GM08714 (cell line): Measurements from ENCODE around the gene STING1.
A peak's percentile ranks its signal among the peaks of the same experiment; 100 is the strongest.
"Not testable (repeated sequence)": the region's sequence is repeated elsewhere in the genome, so short reads cannot be mapped to it uniquely, and the experiment has no call there.

ENCODE experiments used
- H3K4me3 ChIP-seq: fragments of 200-500 bp; sonication (Bioruptor generic); 2 replicates; pipeline ENCODE4 v1.5.1; 2014; ENCODE audit warnings: mild to moderate bottlenecking, low read length, inconsistent platforms
- ZNF274 ChIP-seq: IDR thresholded peaks from 2 replicates; pipeline ENCODE4 v1.6.1; 2012; ENCODE audit warnings: mild to moderate bottlenecking, low read depth, low read length

The STING1 gene

DNA sequence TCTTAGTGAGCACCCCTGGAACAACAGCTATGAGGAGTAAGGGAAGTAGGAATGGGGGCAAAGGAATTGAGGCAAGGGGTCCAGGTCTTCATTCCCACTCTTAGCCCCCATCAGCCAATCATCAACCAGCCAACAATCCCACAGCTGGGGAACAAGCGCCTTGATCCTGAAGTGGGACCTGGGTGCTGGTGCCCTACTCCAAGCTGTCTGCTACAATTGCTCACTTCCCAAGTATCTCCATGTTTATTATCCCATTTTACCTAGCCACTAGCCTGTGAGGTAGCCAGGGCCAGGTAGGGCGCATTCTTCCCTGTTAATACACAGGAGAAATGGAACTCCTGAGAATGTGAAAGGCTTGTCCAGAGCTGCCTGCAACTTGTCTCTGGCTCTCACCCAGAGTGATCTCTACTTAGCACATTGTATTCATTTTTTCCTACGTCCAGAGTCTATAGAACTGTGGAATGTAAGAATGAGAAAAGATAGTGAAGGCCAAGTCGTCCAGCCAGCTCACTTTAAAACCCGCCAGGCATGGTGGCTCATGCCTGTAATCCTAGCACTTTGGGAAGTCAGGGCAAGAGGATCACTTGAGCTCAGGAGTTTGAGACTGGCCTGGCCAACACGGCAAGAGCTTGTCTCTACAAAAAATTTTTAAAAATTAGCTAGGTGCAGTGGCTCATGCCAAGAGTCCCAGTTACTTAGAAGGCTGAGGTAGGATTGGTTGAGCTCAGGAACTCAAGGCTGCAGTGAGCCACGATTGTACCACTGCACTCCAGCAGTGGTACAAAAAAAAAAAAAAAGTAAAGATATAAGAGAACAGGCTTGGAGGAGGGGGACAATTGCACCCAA is 37.0 kb downstream of the STING1 start:
- no peak for TF ChIP-seq ZNF274

DNA sequence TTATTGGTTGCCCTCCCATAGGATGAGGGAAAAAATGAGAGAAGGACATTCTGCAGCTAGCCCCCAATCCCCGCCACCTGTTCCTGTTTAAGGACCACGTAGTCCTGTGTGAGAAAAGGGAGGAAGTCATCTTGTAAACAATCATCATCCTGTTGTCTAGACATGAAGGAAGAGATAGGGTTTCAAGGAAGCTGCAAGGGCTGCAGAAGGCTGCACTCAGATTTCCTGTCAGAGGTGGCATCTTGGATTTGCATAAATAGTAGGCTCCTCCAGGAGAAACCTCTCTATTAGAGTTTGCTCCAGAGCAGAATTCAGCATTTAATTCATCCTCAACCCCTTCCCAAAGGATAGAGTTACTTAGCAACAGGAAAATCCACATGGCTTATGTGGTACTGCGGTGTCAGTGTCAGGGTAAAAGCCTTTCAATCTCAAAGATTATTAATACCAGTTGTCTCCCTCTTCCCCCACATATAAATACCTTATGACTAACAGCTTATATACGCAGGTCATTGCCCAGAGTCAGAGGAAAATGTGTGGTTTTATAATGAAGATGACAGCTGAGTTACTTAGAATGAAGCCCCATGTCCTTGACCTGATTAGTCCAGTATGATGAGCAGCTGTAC is 38.6 kb downstream of the STING1 start:
- TF ChIP-seq ZNF274: no peak
- H3K4me3 ChIP-seq: no peak overlapping the region

More for the DNA sequence above, 37.0 kb downstream of the STING1 start:
- no peak overlapping the region for H3K4me3 ChIP-seq

DNA sequence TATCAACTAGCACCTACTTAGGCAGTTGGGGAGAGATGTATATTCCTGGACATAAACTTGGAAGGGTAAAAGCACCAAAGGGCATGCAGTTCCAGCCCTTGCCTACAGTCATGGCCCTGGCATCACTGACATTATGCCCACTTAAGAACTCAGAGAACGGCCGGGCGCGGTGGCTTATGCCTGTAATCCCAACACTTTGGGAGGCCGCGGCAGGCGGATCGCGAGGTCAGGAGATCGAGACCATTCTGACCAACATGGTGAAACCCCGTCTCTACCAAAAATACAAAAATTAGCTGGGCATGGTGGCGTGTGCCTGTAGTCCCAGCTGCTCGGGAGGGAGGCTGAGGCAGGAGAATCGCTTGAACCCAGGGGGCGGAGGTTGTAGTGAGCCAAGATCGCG is 42.1 kb downstream of the STING1 start:
- not testable (repeated sequence) for H3K4me3 ChIP-seq

DNA sequence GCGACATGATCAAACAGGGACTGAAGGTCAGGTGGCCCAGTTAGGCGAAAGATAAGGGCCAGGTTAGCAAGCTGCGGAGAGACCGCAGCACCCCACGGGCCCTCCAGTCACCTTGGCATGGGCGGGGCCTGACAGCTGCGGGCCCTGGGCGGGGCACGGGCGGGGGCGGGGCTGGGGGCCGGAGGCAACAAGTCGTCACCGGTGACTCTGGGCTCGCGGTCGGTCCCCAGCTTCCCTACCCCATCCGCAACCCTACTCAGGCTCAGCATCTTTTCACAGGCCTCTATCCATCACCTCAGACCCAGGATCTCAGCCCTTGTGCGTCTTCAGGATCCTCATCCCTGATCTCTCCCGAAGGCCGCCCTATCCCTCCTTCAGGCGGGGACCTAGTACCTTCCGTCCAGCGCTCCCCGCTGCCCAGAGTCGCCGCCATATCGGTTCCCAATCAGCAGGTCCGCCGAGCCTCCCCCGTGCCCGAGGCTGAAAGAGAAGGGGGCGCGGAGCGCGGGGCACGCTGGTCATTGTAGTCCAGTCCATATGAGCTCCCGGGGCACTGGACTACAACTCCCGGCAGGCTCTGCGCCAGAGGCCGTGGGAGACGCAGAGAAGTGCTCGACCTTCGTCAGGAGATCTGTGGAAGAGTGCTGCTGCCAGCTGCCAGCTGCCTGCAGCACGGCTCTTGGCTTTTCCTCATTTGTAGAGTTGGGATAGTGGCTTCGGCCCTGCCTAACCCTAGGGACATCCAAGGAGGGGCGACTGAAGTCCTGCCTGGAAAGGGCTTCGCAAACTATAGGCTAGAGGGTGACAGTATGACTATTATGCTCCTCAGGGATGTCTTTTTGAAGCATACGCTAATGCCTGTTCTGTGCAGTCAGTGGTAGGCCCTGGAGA is 43.3 kb downstream of the STING1 start, which contains the start of gene DNAJC18:
TSS of gene DNAJC18 (minus strand) at position 513 of the 891 bp plus-strand sequence. CDS start at position 433, 80 bp downstream.
- H3K4me3 ChIP-seq: peak within 1 kb of the TSS; percentile 91
- no peak for TF ChIP-seq ZNF274

DNA sequence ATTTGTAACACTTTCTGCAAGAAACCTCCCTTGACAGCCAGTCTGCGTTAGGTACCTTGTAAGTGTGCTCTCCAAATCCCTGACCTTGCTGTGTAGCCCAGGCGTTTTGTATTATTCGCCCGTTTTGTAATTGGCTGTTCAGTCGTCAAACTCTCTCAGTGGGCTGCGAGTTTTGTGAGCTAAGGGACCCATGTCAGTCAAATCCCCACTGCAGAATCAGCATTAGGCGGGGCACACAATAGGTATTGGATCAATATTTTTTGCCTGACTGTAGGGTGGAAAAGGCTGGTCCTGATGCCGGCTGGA is 43.9 kb downstream of the STING1 start:
- peak overlapping the region; percentile 51 for H3K4me3 ChIP-seq
- TF ChIP-seq ZNF274: no peak

DNA sequence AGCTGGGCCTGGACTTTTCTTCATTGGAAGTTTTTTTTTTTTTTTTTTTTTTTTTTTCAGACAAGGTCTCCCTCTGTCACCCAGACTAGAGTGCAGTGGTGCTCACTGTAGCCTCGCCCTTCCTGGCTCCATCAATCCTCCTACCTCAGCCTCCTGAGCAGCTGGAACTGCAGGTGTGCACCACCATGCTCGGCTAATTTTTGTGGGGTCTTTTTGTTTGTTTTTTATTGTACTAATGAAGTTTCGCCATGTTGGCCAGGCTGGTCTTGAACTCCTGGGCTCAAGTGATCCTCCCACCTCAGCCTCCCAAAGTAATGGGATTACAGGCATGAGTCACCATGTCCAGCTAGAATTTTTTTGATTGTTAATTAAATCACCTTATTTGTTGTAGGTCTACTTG is 46.9 kb downstream of the STING1 start:
- no peak for TF ChIP-seq ZNF274
- H3K4me3 ChIP-seq: no peak overlapping the region

DNA sequence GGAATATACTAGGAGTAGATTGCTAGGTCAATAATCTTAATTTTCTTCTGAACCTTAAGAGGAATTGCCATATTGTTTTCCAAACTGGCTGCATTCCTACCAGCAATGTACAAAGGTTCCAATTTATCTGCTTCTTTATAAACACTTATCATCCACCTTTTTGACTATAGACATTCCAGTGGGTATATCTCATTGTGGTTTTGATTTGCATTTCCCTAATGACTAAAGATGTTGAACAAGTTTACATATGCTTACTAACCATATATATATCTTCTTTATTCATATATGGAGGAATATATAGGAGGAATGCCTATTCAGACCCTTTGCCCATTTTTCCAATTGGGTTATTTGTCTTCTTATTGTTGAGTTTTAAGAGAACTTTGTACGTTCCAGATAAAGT is 50.9 kb downstream of the STING1 start:
- H3K4me3 ChIP-seq: no peak overlapping the region
- TF ChIP-seq ZNF274: no peak

DNA sequence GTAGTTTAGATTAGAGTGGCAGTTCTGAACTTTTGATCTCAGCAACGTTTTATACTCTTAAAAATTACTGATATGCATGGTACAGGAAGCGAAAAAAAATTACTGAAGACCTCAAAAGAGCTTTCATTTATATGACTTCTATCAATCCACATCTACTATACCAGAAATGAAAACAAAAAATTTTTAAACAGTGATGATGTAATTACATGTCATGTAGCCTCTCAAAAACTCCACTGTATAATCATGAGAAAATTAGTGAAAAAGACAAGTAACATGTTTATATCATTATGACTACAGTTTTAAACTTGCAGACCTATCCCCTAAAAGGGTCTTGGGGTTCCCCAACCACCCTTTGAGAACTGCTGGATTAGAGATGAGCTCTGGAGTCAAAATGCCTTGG is 52.5 kb downstream of the STING1 start:
- H3K4me3 ChIP-seq: no peak overlapping the region
- no peak for TF ChIP-seq ZNF274

DNA sequence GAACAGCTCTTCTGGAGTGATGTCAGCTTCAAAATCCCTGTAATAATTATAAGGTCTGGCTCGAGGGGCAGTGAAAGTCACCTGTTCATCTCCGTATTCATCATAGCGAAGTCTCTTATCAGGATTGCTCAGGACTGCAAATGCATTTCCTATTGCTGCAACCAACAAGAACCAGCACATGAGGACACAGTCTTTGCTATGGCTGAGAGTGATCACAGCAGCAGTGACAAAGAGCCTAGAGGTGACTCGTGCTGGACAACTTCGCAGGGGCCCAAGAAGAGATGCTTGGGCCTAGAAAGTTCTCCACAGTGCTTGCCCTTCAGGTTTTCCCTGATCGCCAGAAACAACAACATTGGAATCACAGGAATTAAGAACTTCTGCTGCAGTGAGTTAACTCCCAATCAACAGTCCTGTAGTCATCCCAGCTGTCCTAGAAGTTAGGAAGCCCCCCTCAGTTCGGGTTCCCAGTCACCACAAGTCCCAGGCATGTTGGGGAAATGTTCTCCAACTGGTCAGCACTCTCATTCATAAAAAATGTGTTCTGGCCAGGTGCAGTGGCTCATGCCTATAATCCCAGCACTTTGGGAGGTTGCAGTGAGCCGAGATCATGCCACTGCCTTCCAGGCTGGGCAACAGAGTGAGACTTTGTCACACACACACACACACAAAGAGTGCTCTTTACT is 56.2 kb downstream of the STING1 start:
- TF ChIP-seq ZNF274: no peak
- no peak overlapping the region for H3K4me3 ChIP-seq
